Adrenal gland (tissue), 5 donors: ENCODE data around the gene CISD3.

Source experiments
- POLR2A ChIP-seq, 2 donors: fragments of 450-650 bp; IDR thresholded peaks; one replicate each; pipeline ENCODE4 v1.6.1; 2017; ENCODE audit warnings: antibody characterized with exemption in 2 of 2, mild to moderate bottlenecking in 2 of 2, moderate library complexity in 1 of 2
- TF ChIP-seq, protein P1 (sequence below), 6 experiments: fragments of 450-650 bp in 4 of 6; fragments of 200-600 bp in 2 of 6; sonication (generic) in 1 of 6; IDR thresholded peaks; 1 replicate in 5 of 6; 2 replicates in 1 of 6; pipeline versions ENCODE4 v1.5.1 to v1.8.0; 2016 to 2021; ENCODE audit warnings: antibody characterized with exemption in 6 of 6, mild to moderate bottlenecking in 2 of 6, moderate library complexity in 1 of 6
- donor health status: DM: no; HTN: no; CAD: no.

GRCh38 chr17:38751144-38751807 is 21.1 kb downstream of the CISD3 start:
- TF ChIP-seq, protein P1, sequence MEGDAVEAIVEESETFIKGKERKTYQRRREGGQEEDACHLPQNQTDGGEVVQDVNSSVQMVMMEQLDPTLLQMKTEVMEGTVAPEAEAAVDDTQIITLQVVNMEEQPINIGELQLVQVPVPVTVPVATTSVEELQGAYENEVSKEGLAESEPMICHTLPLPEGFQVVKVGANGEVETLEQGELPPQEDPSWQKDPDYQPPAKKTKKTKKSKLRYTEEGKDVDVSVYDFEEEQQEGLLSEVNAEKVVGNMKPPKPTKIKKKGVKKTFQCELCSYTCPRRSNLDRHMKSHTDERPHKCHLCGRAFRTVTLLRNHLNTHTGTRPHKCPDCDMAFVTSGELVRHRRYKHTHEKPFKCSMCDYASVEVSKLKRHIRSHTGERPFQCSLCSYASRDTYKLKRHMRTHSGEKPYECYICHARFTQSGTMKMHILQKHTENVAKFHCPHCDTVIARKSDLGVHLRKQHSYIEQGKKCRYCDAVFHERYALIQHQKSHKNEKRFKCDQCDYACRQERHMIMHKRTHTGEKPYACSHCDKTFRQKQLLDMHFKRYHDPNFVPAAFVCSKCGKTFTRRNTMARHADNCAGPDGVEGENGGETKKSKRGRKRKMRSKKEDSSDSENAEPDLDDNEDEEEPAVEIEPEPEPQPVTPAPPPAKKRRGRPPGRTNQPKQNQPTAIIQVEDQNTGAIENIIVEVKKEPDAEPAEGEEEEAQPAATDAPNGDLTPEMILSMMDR (IDR thresholded peaks at IDR 0.05): no peak
- TF ChIP-seq POLR2A (IDR thresholded peaks at IDR 0.05): no peak
